WTC11 (cell line): ENCODE data around the gene OTOP1. TPM values are rescaled to one million over a fixed set of nuclear protein-coding genes. Genes with fewer than 3 reads are reported as not detected.
A peak's percentile ranks its signal among the peaks of the same experiment; 100 is the strongest.
"Not testable (repeated sequence)": the region's sequence is repeated elsewhere in the genome, so short reads cannot be mapped to it uniquely, and the experiment has no call there.

Experiments used
- ATAC-seq: fragments of 200-7000 bp; cut with Tn5 transposase; 2 replicates; pipeline ENCODE4 v1.10.0; 2021; ENCODE audit warnings: mild to moderate bottlenecking, moderate library complexity
- CTCF ChIA-PET: fragments of 300-600 bp; sonication (Branson Sonifier 250); formaldehyde crosslinking; loops from one replicate; lab custom pipeline; 2021; ENCODE audit warnings: antibody characterized with exemption; lab: Charles Lee
- POLR2A ChIA-PET: fragments of 350-600 bp; sonication (Branson Sonifier 250); formaldehyde crosslinking; loops from one replicate; lab custom pipeline; 2021; ENCODE audit warnings: antibody characterized with exemption; lab: Charles Lee
- DNase-seq: peaks from one replicate; pipeline ENCODE4 v3.0.0; 2021; ENCODE audit warnings: low spot score
- H3K27ac Mint-ChIP-seq: 2 replicates; pipeline ENCODE4 v1.8.0; 2021; ENCODE audit warnings: mixed read lengths
- H3K27me3 Mint-ChIP-seq: 2 replicates; pipeline ENCODE4 v1.8.0; 2021; ENCODE audit warnings: low read depth, mild to moderate bottlenecking, moderate library complexity, mixed read lengths
- H3K36me3 Mint-ChIP-seq: 2 replicates; pipeline ENCODE4 v1.8.0; 2021; ENCODE audit warnings: mixed read lengths
- H3K4me1 Mint-ChIP-seq: 2 replicates; pipeline ENCODE4 v1.8.0; 2022; ENCODE audit warnings: mixed read lengths
- H3K4me3 Mint-ChIP-seq: 2 replicates; pipeline ENCODE4 v1.8.0; 2021; ENCODE audit warnings: mild to moderate bottlenecking, moderate library complexity, mixed read lengths
- H3K9me3 Mint-ChIP-seq: 2 replicates; pipeline ENCODE4 v1.8.0; 2021; ENCODE audit warnings: mixed read lengths
- CBFB ChIP-seq: sonication (generic); formaldehyde crosslinking; IDR thresholded peaks from 2 replicates; pipeline ENCODE4 v1.8.1; 2022; ENCODE audit warnings: mild to moderate bottlenecking, low read depth, missing genetic modification reagents
- CDX4 ChIP-seq: fragments of 250-450 bp; sonication (Bioruptor Pico); IDR thresholded peaks from 2 replicates; pipeline ENCODE4 v1.9.0; 2021; ENCODE audit warnings: moderate library complexity, mild to moderate bottlenecking, inconsistent platforms, borderline replicate concordance
- EMX1 ChIP-seq: fragments of 250-450 bp; sonication (Bioruptor Pico); IDR thresholded peaks from 2 replicates; pipeline ENCODE4 v1.8.0; 2021; ENCODE audit warnings: mild to moderate bottlenecking
- ESRRA ChIP-seq: sonication (generic); formaldehyde crosslinking; IDR thresholded peaks from 2 replicates; pipeline ENCODE4 v1.8.1; 2022; ENCODE audit warnings: mild to moderate bottlenecking, missing genetic modification reagents, borderline replicate concordance
- IRF2 ChIP-seq: sonication (generic); formaldehyde crosslinking; IDR thresholded peaks from 2 replicates; pipeline ENCODE4 v1.8.0; 2022; ENCODE audit warnings: low read depth, missing genetic modification reagents, borderline replicate concordance
- MAX ChIP-seq: sonication (generic); formaldehyde crosslinking; IDR thresholded peaks from 2 replicates; pipeline ENCODE4 v1.8.0; 2022; ENCODE audit warnings: mild to moderate bottlenecking, missing genetic modification reagents
- MXD4 ChIP-seq: fragments of 250-450 bp; sonication (Bioruptor Pico); IDR thresholded peaks from 2 replicates; pipeline ENCODE4 v1.8.0; 2021; ENCODE audit warnings: mild to moderate bottlenecking, moderate library complexity, borderline replicate concordance
- NFYB ChIP-seq: sonication (generic); formaldehyde crosslinking; conservative IDR thresholded peaks from 2 replicates; pipeline ENCODE4 v1.8.0; 2022; ENCODE audit warnings: low read depth, missing genetic modification reagents
- NR1H2 ChIP-seq: sonication (generic); formaldehyde crosslinking; IDR thresholded peaks from 2 replicates; pipeline ENCODE4 v1.9.0; 2021; ENCODE audit warnings: mild to moderate bottlenecking, moderate library complexity, missing genetic modification reagents
- NR3C1 ChIP-seq: sonication (generic); formaldehyde crosslinking; conservative IDR thresholded peaks from 2 replicates; pipeline ENCODE4 v1.8.1; 2023; ENCODE audit warnings: low read depth, mild to moderate bottlenecking, missing genetic modification reagents
- PRDM15 ChIP-seq: sonication (generic); formaldehyde crosslinking; IDR thresholded peaks from 2 replicates; pipeline ENCODE4 v1.8.0; 2022; ENCODE audit warnings: missing genetic modification reagents
- RELA ChIP-seq: sonication (generic); formaldehyde crosslinking; IDR thresholded peaks from 2 replicates; pipeline ENCODE4 v1.8.1; 2022; ENCODE audit warnings: missing genetic modification reagents, mild to moderate bottlenecking, borderline replicate concordance
- TCF7 ChIP-seq: sonication (generic); formaldehyde crosslinking; IDR thresholded peaks from 2 replicates; pipeline ENCODE4 v1.8.0; 2022; ENCODE audit warnings: mild to moderate bottlenecking, low read depth, missing genetic modification reagents, moderate library complexity
- USF1 ChIP-seq: sonication (generic); formaldehyde crosslinking; IDR thresholded peaks from 2 replicates; pipeline ENCODE4 v1.8.0; 2022; ENCODE audit warnings: mild to moderate bottlenecking, missing genetic modification reagents
- ZNF121 ChIP-seq: sonication (generic); formaldehyde crosslinking; IDR thresholded peaks from 2 replicates; pipeline ENCODE4 v1.8.0; 2023; ENCODE audit warnings: missing genetic modification reagents
- ZNF138 ChIP-seq: sonication (generic); formaldehyde crosslinking; conservative IDR thresholded peaks from 2 replicates; pipeline ENCODE4 v1.8.1; 2022; ENCODE audit warnings: mild to moderate bottlenecking, moderate library complexity, missing genetic modification reagents
- ZNF219 ChIP-seq: sonication (generic); formaldehyde crosslinking; IDR thresholded peaks from 2 replicates; pipeline ENCODE4 v1.8.0; 2023; ENCODE audit warnings: missing genetic modification reagents, mild to moderate bottlenecking, borderline replicate concordance
- ZNF232 ChIP-seq: sonication (generic); formaldehyde crosslinking; IDR thresholded peaks from 2 replicates; pipeline ENCODE4 v1.8.0; 2022; ENCODE audit warnings: mild to moderate bottlenecking, missing genetic modification reagents
- ZNF416 ChIP-seq: fragments of 250-450 bp; sonication (Bioruptor Pico); IDR thresholded peaks from 2 replicates; pipeline ENCODE4 v1.9.0; 2021; ENCODE audit warnings: mild to moderate bottlenecking, inconsistent platforms
- total RNA-seq: library from RNA; stranded (reverse); gene quantifications from 3 replicates; pipeline ENCODE4 v1.2.3, GENCODE V29; 2021
- TF ChIP-seq, protein P1 (sequence below): sonication (generic); formaldehyde crosslinking; IDR thresholded peaks from 2 replicates; pipeline ENCODE4 v1.8.1; 2023; ENCODE audit warnings: mild to moderate bottlenecking, moderate library complexity, missing genetic modification reagents
- TF ChIP-seq, protein P2 (sequence below): sonication (generic); formaldehyde crosslinking; IDR thresholded peaks from 2 replicates; pipeline ENCODE4 v1.8.0; 2022; ENCODE audit warnings: mild to moderate bottlenecking, missing genetic modification reagents
- TF ChIP-seq, protein P3 (sequence below): fragments of 250-450 bp; sonication (Bioruptor Pico); conservative IDR thresholded peaks from 2 replicates; pipeline ENCODE4 v1.9.0; 2021; ENCODE audit warnings: mild to moderate bottlenecking

OTOP1 gene
- total RNA-seq, 1 experiment from 2014 or later = not detected

DNA sequence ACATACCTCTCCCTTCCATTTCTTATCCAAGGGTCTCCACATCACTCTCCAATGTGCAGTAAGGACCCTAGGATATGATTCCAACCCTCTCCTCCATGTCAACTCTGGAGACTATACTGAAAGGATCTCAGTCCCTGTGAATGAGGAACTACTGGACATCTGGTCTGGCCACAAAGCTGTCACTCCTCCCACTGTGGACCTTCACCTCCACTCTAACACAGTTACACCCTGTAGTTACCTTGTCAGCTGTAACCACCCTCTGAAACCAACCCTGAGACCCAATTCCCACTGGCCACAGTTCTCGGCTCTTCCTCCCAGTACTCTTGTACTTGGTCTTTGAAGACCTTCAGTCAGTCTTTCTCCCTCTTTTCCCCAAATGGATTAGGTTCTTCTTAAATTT, 18.4 kb upstream of the OTOP1 start (continued):
- TF ChIP-seq, protein P1, sequence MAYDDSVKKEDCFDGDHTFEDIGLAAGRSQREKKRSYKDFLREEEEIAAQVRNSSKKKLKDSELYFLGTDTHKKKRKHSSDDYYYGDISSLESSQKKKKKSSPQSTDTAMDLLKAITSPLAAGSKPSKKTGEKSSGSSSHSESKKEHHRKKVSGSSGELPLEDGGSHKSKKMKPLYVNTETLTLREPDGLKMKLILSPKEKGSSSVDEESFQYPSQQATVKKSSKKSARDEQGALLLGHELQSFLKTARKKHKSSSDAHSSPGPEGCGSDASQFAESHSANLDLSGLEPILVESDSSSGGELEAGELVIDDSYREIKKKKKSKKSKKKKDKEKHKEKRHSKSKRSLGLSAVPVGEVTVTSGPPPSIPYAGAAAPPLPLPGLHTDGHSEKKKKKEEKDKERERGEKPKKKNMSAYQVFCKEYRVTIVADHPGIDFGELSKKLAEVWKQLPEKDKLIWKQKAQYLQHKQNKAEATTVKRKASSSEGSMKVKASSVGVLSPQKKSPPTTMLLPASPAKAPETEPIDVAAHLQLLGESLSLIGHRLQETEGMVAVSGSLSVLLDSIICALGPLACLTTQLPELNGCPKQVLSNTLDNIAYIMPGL (CRISPR knock-in tag) = no peak
- no peak for TF ChIP-seq NFYB (CRISPR knock-in tag)
- TF ChIP-seq RELA (CRISPR knock-in tag) = no peak

DNA sequence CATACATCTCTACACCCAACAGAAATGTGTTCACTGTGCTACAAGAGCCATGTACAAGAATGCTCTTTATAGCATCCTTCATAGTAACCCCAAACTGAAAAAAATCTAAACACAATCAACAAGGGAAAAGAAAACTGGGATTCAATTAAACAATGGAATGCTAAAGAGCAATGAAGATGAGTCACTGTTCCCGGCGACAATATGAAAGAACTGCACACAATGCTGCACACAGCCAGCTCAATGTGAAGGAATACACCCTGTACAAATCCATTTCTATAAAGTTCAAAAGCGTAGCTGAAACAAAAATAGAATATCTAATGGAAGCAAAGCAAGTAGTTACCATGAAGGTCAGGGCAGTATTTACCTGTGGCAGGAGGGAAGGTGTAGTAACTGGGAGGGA, 12.8 kb upstream of the OTOP1 start:
- not testable (repeated sequence) for ATAC-seq, H3K27ac Mint-ChIP-seq
- H3K36me3 Mint-ChIP-seq = peaks cover 63% of the 10 kb centered on the region

DNA sequence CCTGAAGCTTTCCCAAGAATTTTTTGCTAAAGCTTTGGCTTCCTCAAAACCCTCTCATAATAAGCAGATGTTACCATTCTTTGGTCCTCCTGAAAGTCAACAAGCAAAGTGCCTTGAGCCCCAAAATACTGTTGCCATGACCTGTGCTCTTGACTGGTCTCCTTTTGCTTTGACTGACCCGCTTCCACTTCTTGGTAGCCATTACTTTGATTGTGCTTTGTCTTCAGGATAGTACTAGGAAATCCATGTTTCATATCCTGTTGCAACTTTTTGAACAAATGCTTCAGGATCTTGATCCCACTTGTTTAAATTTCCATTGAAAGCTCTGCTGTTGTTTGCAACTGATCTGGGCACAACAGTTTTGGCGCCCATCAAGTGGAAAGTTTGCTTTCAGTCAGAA, 6.9 kb upstream of the OTOP1 start:
- CTCF ChIA-PET = no interaction called here
- TF ChIP-seq USF1 (CRISPR knock-in tag) (no peak), PRDM15 (CRISPR knock-in tag) (no peak), MAX (CRISPR knock-in tag) (no peak)
- TF ChIP-seq, all 79 proteins: peak for 0
- Mint-ChIP-seq H3K4me3 (no peak overlapping the region), H3K4me1 (no peaks in the 10 kb centered on the region), H3K36me3 (peaks cover 37% of the 10 kb centered on the region), H3K9me3 (peaks cover 27% of the 10 kb centered on the region), H3K27me3 (peaks cover 44% of the 10 kb centered on the region), H3K27ac (no peak overlapping the region)
- ATAC-seq = no peak
- POLR2A ChIA-PET = no interaction called here
- DNase-seq = no peak

More for the DNA sequence above, 12.8 kb upstream of the OTOP1 start:
- H3K27me3 Mint-ChIP-seq, H3K4me1 Mint-ChIP-seq, H3K9me3 Mint-ChIP-seq, CTCF ChIA-PET, DNase-seq, POLR2A ChIA-PET, H3K4me3 Mint-ChIP-seq: not testable (repeated sequence)

DNA sequence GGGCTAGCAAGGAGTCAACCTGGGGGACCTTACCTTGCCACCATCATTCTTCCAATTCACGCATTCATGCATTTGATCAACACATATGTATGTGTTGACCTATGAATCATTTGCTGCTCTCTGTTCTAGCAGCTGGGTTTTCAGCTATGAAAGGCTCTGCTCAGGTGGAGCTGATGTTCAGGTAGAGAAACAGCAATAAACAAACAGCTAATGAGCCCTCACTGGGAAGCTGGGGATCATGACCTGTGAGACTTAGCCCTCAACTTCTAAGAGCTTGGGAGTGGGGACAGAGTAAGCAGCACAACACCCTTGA, 1.6 kb upstream of the OTOP1 start:
- Mint-ChIP-seq H3K27me3 (peaks cover 88% of the 10 kb centered on the region), H3K9me3 (peaks cover 13% of the 10 kb centered on the region), H3K4me1 (peaks cover 13% of the 10 kb centered on the region), H3K4me3 (peak overlapping the region; percentile 67), H3K27ac (no peak overlapping the region), H3K36me3 (peaks cover 7% of the 10 kb centered on the region)
- DNase-seq (no peak), ATAC-seq (no peak)
- ChIA-PET POLR2A (no interaction called here), CTCF (no interaction called here)
- TF ChIP-seq NR3C1 (CRISPR knock-in tag) (no peak), TCF7 (no peak), CDX4 (no peak), MXD4 (CRISPR knock-in tag) (no peak), ESRRA (CRISPR knock-in tag) (no peak), ZNF416 (no peak), CBFB (CRISPR knock-in tag) (no peak), ZNF232 (CRISPR knock-in tag) (no peak), ZNF219 (CRISPR knock-in tag) (no peak), EMX1 (CRISPR knock-in tag) (no peak), NR1H2 (CRISPR knock-in tag) (no peak), IRF2 (CRISPR knock-in tag) (no peak), ZNF138 (no peak), ZNF121 (CRISPR knock-in tag) (no peak)
- TF ChIP-seq, protein P2, sequence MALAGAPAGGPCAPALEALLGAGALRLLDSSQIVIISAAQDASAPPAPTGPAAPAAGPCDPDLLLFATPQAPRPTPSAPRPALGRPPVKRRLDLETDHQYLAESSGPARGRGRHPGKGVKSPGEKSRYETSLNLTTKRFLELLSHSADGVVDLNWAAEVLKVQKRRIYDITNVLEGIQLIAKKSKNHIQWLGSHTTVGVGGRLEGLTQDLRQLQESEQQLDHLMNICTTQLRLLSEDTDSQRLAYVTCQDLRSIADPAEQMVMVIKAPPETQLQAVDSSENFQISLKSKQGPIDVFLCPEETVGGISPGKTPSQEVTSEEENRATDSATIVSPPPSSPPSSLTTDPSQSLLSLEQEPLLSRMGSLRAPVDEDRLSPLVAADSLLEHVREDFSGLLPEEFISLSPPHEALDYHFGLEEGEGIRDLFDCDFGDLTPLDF (CRISPR knock-in tag) = no peak
- TF ChIP-seq, protein P3, sequence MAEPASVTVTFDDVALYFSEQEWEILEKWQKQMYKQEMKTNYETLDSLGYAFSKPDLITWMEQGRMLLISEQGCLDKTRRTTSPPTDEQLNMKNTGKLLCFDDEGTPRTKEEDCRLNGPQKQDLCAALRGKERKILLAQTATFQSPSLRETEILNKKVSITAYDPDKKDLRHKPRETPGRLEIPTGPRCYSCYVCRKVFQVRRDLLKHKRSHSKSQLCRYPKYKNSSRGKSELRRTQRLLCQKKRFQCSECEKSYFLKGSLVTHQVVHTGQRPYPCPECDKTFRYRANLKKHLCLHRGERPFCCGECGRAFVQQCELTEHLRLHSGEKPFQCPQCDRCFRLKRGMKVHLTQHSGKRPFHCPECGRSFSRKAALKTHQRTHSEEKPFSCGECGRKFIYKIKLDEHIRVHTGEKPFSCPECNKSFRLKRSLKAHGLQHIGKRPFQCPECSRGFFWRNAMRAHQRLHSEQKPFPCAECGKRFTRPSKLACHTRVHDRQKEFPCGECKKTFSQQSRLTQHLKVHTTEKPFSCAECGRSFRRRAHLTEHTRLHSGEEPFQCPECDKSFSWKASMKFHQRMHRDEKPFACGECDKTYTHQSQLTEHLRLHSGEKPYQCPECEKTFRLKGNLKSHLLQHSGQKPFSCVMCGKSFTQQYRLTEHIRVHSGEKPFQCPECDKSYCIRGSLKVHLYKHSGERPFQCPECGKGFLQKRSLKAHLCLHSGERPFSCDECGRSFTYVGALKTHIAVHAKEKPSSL (CRISPR knock-in tag) = no peak
